GM12872 (cell line): Measurements from ENCODE around the gene AKTIP.

ENCODE experiments used
- CTCF ChIP-seq: IDR thresholded peaks from 3 replicates; pipeline ENCODE4 v1.5.1; 2011; ENCODE audit warnings: low read depth, mild to moderate bottlenecking, low read length, moderate library complexity; ENCODE audit not compliant: insufficient read depth

The AKTIP gene

GRCh38 chr16:53501216-53501859 lies 1.7 kb downstream of the AKTIP start:
- TF ChIP-seq CTCF = no peak

GRCh38 chr16:53498984-53499383 lies 4.0 kb downstream of the AKTIP start:
- TF ChIP-seq CTCF = no peak

- TF ChIP-seq CTCF = peak; percentile 15; the same call in 1 of the 3 replicates
Measured at GRCh38 chr16:53495325-53495724, 7.7 kb downstream of the AKTIP start.

- no peak for TF ChIP-seq CTCF
Measured at GRCh38 chr16:53494636-53495035, 8.4 kb downstream of the AKTIP start.

GRCh38 chr16:53492503-53492902 lies 10.5 kb downstream of the AKTIP start:
- TF ChIP-seq CTCF = no peak

- TF ChIP-seq CTCF = no peak
Measured at GRCh38 chr16:53489755-53490154, 13.3 kb downstream of the AKTIP start.

- TF ChIP-seq CTCF = no peak
Measured at GRCh38 chr16:53486230-53486629, 16.8 kb downstream of the AKTIP start.

GRCh38 chr16:53484542-53484941 lies 18.5 kb downstream of the AKTIP start:
- TF ChIP-seq CTCF = no peak
